ENCODE results near the gene RFX5.

Gene RFX5

GRCh38 chr1:151369302-151369610 is 22.2 kb upstream of the RFX5 start:
- DNase-seq (ENCODE audit: low read depth in 2 of 2): no peak
- TF ChIP-seq, protein P1, sequence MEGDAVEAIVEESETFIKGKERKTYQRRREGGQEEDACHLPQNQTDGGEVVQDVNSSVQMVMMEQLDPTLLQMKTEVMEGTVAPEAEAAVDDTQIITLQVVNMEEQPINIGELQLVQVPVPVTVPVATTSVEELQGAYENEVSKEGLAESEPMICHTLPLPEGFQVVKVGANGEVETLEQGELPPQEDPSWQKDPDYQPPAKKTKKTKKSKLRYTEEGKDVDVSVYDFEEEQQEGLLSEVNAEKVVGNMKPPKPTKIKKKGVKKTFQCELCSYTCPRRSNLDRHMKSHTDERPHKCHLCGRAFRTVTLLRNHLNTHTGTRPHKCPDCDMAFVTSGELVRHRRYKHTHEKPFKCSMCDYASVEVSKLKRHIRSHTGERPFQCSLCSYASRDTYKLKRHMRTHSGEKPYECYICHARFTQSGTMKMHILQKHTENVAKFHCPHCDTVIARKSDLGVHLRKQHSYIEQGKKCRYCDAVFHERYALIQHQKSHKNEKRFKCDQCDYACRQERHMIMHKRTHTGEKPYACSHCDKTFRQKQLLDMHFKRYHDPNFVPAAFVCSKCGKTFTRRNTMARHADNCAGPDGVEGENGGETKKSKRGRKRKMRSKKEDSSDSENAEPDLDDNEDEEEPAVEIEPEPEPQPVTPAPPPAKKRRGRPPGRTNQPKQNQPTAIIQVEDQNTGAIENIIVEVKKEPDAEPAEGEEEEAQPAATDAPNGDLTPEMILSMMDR (IDR thresholded peaks at IDR 0.05; ENCODE audit: low read depth, low read length): no peak
- H3K4me3 ChIP-seq (replicated peaks in 1 of 2; ENCODE audit: low read depth in 2 of 2, low read length in 2 of 2): no peak overlapping the region

GRCh38 chr1:151368393-151369301 is 21.6 kb upstream of the RFX5 start:
- peak in 1 of 2 donors; percentile 11 for DNase-seq (ENCODE audit: low read depth in 2 of 2)
- TF ChIP-seq, protein P1 (IDR thresholded peaks at IDR 0.05; ENCODE audit: low read depth, low read length): no peak
- no peak overlapping the region for H3K4me3 ChIP-seq (replicated peaks in 1 of 2; ENCODE audit: low read depth in 2 of 2, low read length in 2 of 2)

DNA sequence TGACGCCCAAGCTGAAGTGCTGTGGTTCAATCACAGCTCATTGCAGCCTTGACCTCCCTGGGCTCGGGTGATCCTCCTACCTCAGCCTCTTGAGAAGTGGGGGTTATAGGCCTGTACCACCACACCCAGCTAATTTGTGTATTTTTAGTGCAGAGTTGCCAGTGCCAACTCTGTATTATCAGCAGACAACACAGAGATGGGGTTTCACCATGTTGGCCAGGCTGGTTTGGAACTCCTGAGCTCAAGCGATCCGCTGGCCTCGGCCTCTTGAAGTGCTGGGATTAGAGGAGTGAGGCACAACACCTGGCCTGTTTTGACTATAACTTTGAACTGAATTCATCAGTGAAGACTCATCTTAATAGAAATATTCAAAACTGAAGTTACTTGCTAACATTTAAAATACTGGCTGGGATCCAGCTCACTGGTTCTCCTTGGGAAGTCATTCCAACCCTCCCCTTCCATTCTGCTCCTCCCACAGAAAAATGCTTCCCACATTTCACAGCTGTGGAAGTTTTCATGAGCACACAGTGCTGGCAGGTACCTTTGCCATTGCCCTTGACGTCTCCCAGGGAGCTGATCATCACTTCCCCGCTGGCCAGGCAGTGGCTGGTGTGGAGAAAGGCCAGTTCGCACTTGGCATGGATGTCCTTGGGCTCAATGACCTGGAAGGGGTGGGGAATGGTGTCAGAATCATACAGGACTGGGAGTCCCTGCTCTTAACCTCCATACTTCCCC is 20.8 kb upstream of the RFX5 start:
- no peak overlapping the region for H3K4me3 ChIP-seq (replicated peaks in 1 of 2; ENCODE audit: low read depth in 2 of 2, low read length in 2 of 2)
- TF ChIP-seq, protein P1 (IDR thresholded peaks at IDR 0.05; ENCODE audit: low read depth, low read length): no peak
- DNase-seq (ENCODE audit: low read depth in 2 of 2): peak in 1 of 2 donors; percentile 20

GRCh38 chr1:151364996-151365395 is 17.9 kb upstream of the RFX5 start:
- no peak overlapping the region for H3K4me3 ChIP-seq (replicated peaks in 1 of 2; ENCODE audit: low read depth in 2 of 2, low read length in 2 of 2)

DNA sequence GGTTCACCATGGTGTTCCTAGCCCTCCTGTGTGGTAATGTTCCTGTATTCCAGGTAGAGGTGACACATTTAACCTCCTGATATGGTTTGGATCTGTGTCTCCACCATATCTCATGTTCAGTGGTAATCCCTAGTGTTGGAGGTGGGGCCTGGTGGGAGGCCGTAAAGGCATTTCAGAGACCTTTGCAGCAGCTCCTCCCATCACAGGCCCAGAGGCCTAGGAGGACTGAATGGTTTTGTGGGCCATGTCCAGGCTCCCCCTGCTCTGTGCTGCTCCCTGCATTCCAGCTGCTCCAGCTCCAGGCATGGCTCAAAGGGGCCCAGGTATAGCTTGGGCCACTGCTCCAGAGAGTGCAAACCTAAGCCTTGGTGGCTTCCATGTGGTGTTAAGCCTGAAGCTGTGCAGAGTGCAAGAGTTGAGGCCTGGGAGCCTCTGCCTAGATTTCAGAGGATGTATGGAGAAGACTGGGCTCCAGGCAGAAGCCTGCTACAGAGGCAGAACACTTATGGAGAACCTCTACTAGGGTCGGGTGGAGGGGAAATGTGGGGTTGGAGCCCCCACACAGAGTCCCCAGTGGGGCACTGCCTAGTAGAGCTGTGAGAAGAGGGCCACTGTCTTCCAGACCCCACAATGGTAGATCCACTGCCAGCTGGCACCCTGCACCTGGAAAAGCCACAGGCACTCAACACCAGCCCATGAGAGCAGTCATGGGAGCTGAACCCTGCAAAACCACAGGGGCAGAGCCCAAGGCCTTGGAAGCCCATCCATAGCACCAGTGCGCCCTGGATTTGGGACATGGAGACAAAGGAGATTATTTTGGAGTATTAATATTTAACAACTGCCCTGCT is 15.5 kb upstream of the RFX5 start:
- no peak overlapping the region for H3K4me3 ChIP-seq (replicated peaks in 1 of 2; ENCODE audit: low read depth in 2 of 2, low read length in 2 of 2)
- no peak for DNase-seq (ENCODE audit: low read depth in 2 of 2)
- TF ChIP-seq, protein P1 (IDR thresholded peaks at IDR 0.05; ENCODE audit: low read depth, low read length): no peak

More at GRCh38 chr1:151364996-151365395, 17.9 kb upstream of the RFX5 start:
- TF ChIP-seq, protein P1 (IDR thresholded peaks at IDR 0.05; ENCODE audit: low read depth, low read length): no peak
- no peak for DNase-seq (ENCODE audit: low read depth in 2 of 2)

- TF ChIP-seq, protein P1 (IDR thresholded peaks at IDR 0.05; ENCODE audit: low read depth, low read length): no peak
- DNase-seq (ENCODE audit: low read depth in 2 of 2): no peak
- H3K4me3 ChIP-seq (replicated peaks in 1 of 2; ENCODE audit: low read depth in 2 of 2, low read length in 2 of 2): no peak overlapping the region
Measured at GRCh38 chr1:151361883-151362282, 14.8 kb upstream of the RFX5 start.

All from cardiac fibroblast (primary cell).